Activated CD4-positive, alpha-beta T cell treated with anti-CD3 and anti-CD28 coated beads for 48 hours (primary cell): ENCODE results near the gene TAF6.

Experiments
- DNase-seq: peaks from one replicate; pipeline ENCODE4 v3.0.0-alpha.2; 2020

Gene TAF6

GRCh38 chr7:100120733-100121036 is 1.5 kb upstream of the TAF6 start:
- DNase-seq = no peak

GRCh38 chr7:100119970-100120732 is 993 bp upstream of the TAF6 start:
- DNase-seq = peak; percentile 83

DNA sequence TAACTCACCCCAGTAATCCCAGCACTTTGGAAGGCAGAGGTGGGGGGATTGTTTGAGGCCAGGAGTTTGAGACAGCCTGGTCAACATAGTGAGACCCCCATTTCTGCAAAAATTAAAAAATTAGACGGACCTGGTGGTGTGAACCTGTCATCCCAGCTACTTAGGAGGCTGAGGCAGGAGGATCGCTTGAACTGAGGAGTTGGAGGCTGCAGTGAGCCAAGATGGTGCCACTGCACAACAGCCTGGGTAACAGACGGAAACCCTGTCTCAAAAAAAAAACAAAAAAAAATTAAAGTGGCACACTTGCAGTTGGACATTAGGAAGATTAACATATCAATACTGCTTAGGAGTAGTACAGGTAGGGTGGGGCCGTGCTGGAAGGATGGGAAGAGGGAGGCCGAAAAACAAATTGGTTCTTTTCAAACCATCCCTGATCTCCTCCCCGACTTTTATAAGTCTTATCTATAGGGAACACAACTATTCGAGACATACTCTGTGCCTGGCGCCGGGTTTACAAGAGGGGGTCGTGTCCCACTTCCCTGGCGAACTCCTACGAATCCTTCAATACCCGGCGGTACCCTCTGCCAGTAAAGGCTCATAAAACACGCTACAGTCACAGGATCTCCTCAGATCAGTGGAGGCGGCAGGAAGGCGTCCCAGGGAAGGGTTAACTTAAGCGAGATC is 628 bp downstream of the TAF6 start:
- no peak for DNase-seq

DNA sequence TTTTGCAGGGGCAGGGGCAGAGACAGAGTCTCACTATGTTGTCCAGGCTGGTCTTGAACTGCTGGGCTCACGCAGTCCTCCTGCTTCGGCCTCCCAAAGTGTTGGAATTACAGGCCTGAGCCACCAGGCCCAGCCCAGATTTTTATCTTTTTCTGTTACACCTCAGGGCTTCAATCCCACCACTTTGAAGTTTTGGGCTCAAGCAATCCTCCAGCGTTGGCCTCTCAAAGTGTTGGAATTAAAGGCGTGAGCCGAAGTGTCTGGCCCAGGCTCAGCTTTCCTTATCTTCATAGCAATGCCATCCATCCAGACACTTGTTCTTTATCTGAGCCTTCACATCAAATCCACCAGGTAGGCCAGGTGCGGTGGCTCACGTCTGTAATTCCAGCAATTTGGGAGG is 4.1 kb downstream of the TAF6 start:
- no peak for DNase-seq

DNA sequence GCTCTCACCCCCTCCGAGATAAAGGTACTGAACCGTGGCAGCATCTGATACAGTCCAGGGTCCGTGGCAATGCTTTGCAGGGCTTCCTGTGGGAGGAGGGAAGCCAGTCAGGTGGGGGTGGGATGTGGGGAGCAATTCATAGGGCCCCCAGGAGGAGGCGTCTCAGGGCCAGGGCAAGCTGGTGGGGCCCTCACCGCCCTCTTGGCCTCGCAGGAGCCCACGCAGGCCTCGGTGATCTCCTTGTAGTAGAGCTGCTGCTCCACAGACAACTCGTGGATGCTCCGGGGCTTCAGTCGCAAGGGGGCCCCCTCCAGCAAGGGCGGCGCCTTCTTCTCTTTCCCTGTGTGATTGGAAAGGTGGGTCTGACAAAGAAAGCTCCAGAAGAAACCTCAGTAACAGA is 7.2 kb downstream of the TAF6 start:
- DNase-seq = no peak

GRCh38 chr7:100111156-100111555 is 8.0 kb downstream of the TAF6 start:
- no peak for DNase-seq

DNA sequence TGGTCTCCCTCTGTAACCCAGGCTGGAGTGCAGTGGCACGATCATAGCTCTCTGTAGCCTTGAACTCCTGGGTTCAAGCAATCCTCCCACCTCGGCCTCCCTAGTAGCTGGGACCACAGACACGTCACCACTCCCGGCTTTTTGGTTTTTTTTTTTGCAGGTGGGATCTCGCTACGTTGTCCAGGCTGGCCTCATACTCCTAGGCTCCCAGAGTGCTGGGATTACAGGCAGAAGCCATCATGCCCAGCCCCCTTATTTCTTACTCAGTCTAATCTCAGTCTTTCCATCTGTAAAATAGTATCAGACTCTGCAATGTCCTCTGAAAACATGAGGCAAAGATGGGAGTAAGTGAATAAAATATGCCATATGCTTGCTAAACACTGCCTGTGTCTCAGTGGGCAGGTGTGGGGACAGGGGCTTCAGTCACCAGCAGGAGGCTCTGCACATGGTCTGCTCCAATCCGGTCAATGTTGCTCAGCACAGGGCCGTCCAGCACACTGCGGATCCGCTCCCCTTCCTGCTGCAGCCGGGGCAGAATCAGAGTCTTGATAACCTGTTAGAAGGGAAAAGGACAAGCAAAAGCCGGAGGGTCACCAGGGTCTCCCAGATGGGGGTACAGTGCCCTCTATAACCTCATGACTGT is 9.5 kb downstream of the TAF6 start:
- DNase-seq = no peak

DNA sequence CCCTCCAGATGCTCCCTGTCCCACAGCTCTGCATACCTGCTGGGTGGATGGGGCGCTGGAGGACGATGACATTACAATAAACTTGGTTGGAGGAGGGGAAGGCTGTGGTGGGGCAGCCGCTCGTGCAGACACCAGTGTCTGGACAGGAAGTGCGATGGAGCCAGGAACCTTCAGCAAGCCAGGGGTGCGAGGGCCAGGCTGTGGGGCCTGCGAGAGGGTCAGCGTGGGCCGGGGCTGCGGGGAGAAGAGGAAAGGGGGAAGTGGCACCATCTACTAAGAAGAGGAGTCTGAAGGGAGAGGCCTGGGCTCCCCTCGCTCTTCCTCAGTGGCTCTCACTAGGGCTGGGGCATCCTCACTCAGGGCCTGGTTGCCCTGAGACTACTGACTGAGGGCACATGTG is 11.3 kb downstream of the TAF6 start:
- DNase-seq = no peak

DNA sequence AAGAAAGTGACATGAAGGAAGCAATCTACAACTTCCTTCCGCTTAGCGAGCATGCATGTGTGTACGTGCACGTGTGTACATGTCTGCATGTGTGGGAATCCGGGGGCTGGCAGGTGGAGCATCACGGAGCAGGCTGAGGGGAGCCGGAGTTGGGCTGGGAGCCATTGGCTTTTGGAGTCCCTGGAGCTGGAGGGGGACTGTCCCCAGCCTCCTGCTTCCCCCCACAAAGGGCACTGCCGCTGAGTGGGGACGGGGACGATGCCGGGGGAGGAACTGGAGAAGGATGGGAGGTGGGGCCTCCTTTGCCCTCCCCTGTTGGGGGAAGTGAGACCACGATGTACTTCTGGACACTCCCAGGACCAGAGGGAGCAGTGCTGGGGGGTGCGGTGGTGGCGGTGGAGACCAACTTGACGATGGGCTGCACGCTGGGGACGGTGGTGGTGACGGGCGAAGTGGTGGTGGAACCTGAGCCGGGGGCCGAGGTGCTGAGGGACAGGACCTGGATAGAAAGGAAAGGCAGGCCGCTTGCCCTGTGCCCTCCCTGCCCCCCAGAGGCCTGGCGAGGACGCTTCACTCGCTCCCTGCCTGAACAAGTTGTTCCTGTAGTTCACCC is 11.9 kb downstream of the TAF6 start:
- DNase-seq = no peak

DNA sequence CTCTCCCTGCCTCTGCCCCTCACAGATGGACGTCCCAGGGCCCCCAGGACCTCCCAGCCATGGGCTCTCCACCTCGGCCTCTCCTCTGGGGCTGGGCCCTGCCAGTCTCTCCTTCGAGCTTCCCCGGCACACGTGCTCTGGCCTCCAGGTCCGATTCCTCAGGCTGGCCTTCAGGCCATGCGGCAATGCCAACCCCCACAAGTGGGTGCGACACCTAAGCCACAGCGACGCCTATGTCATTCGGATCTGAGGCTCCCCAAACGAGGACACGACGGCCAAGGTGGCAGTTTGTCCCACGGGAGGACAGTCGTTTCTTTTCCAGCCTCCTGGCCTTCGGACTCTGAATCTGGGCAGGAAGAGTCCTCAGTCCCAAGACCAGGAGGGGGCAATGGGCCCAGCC is 12.5 kb downstream of the TAF6 start:
- DNase-seq = no peak

- DNase-seq = no peak
Measured at GRCh38 chr7:100105534-100105933, 13.6 kb downstream of the TAF6 start.

DNA sequence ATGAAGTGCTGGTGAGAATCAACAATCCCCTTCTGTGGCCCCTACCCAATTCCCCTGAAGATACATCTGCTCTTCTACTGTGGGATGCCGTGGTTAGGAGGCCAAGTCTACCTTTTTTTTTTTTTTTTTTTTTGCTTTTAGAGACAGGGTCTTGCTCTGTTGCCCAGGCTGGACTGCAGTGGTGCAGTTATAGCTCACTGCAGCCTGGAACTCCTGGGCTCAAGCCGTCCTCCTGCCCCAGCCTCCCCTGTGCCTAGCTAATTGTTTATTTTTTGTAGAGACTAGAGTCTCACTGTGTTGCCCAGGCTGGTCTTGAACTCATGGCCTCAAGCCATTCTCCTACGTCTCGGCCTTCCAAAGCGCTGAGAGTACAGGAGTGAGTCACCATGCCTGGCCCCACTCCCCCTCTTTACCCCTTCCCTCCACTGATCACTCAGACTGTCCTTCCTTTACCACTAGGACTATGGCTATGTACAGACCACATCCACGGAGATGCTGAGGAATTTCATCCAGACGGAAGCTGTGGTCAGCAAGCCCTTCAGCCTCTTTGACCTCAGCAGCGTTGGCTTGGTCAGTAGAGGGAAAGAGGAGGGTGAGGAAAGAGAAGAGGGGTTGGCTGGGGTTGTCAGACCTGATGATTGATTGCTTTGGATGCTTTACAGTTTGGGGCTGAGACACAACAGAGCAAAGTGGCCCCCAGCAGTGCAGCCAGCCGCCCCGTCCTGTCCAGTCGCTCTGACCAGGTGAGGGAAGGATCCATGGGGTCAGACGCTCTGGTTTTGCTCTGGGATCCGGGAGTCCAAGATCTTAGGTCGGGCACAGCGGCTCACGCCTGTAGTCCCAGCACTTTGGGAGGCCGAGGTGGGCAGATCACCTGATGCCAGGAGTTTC is 16.0 kb downstream of the TAF6 start:
- DNase-seq = no peak

GRCh38 chr7:100101016-100101862 is 17.9 kb downstream of the TAF6 start, which contains the start of the genes AP4M1 and MCM7:
AP4M1 (plus strand) TSS chr7:100101643; CDS start chr7:100101715, 72 bp downstream.
MCM7 (minus strand) TSS chr7:100101397; CDS start chr7:100101294, 103 bp downstream.
- DNase-seq = peak; percentile 99

GRCh38 chr7:100100420-100101015 is 18.6 kb downstream of the TAF6 start:
- DNase-seq = peak; percentile 90

DNA sequence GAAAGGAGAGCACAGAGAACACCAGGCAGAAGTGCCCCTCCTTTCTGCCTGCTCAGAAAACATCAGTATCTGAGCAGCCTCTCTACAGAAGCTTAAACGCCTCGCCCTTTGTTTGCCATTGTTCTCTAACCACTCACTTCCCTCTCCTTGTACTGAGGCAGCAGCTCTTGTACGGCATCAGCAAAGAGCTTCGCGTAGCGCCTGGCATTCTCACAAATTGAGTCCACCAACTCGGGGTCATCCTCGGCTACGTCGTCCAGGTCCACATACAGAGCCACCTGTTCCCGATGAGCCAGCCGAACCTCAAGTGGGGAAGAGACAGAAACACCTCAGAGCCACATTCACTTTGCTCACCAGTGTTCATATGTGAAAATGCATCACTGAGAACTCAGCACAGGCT is 19.7 kb downstream of the TAF6 start:
- no peak for DNase-seq

DNA sequence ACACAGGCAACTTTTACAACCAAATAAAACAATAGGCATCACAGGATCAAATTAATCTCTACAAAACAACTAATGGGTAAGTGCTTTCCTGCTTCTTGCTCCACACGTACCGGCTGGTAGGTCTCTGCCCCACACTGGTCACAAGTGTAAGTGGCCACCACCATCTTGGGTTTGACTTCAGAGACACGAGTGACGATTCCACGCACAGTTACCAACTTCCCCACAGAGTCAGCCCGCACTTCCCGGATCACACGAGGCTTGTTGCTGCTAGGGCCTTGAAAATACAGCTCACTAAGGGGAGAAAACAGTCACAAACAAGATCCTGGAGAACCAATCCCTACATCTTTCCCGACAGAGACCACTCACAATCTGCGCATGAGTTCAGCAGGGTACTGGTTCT is 20.2 kb downstream of the TAF6 start:
- DNase-seq = no peak

GRCh38 chr7:100095704-100096103 is 23.5 kb downstream of the TAF6 start:
- DNase-seq = no peak

GRCh38 chr7:100095289-100095688 is 23.9 kb downstream of the TAF6 start:
- DNase-seq = no peak

DNA sequence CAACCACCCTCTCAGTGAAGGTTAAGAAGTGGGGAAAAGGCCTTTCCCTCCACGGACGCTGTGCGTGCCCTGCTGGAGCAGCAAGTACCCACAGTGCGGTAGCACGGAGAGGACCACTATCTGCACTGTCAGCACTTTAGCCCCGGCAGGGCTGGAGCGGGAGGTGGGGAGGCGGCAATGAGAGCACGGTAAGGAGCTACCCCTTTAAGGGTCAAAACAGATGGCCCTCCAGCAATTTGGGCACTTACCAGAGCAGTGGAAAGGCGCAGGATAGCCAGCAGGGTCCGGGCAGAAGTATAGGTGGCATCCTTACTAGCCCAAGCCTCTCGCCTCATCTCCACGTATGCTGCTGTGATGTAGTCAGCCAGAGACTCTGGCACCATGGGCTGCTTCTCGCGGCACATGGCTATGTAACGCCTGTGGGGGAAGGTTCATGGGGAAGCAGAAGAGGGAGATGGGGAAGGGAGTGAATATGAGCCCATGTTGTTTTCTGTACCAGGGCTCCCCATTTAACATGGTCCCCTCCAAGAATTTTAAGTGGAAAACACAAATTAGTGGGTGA is 25.2 kb downstream of the TAF6 start:
- DNase-seq = no peak

- no peak for DNase-seq
Measured at GRCh38 chr7:100093498-100093897, 25.7 kb downstream of the TAF6 start.

- no peak for DNase-seq
Measured at GRCh38 chr7:100093054-100093453, 26.1 kb downstream of the TAF6 start.
